Stimulated activated CD8-positive, alpha-beta memory T cell treated with anti-CD3 and anti-CD28 coated beads, Interleukin-7, amount 100 ng/mL, for 1 hour (primary cell): Measurements from ENCODE around the gene ACAD9.
A peak's percentile ranks its signal among the peaks of the same experiment; 100 is the strongest.
"Not testable (repeated sequence)": the region's sequence is repeated elsewhere in the genome, so short reads cannot be mapped to it uniquely, and the experiment has no call there.

Source experiments
- DNase-seq, 2 donors: peaks; one replicate each; pipeline ENCODE4 v3.0.0-alpha.2; 2020; ENCODE audit warnings: low read depth in 2 of 2

ACAD9 gene

DNA sequence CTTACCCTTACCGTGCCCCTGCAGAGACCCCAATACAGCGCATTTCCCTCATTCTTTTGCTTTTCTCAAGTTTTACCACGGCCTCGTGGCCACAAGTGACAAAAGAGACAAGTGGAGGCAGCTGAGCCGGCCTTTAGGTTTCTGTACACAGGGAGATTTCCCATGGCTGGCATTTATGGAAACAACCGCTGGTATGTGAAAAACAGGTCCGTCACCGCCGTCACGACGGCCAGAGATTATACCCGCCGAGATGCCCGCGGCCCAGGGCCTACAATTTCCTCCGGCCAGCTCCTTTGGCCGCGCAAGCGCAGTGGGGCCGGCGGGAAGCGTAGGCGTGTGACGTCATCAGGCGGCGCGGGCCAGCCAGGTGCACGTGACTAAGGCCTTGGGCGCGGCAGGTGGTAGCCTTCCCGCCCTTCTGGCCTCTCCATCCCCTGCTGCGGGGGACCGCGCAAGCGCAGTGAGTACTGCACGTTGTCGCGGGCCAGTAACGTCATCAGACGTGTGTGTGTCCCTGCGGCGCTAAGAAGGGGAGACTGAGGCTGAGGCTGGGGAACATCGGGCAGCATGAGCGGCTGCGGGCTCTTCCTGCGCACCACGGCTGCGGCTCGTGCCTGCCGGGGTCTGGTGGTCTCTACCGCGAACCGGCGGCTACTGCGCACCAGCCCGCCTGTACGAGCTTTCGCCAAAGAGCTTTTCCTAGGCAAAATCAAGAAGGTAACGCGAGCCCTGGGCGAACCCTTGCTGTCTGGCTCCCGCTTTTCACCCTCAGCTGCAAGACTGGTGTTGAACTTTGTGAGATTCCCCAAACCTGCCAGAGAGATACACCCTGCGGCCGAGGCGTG lies at the start of gene ACAD9:
TSS of gene ACAD9 (plus strand) at position 496 of the 845 bp plus-strand sequence. CDS start at position 568, 72 bp downstream.
- peak; percentile 92 to 97 for DNase-seq

DNA sequence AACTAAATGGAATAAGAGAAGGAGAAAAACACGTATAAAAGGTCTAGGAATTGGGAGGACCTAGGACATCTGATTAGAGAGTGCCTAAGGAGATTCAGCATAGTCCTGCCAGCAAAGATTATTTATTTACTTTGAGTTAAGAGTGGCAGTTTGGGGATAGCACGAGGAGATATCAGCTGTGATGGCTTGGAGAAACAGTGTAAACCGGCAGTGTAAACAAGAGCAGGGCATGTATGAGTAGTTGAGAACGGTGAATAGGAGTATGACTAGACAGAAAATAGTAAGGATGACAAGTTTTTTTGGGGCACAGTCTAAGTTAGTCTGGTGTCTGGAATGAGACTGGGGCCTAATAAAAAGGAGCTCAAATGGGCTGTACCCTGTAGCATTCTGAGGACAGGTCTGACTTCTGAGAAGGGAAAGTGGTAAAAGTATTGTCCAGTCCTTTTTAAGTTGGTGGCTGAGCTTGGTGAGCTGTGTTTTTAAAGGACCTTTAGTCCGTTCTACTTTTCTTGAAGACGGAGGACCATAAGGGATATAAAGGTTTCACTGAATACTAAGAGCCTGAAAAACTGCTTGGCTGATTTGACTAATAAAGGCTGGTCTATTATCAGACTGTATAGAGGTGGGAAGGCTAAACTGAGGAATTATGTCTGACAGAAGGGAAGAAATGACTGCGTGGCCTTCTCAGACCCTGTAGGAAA lies 49.3 kb upstream of the ACAD9 start:
- DNase-seq: not testable (repeated sequence)

DNA sequence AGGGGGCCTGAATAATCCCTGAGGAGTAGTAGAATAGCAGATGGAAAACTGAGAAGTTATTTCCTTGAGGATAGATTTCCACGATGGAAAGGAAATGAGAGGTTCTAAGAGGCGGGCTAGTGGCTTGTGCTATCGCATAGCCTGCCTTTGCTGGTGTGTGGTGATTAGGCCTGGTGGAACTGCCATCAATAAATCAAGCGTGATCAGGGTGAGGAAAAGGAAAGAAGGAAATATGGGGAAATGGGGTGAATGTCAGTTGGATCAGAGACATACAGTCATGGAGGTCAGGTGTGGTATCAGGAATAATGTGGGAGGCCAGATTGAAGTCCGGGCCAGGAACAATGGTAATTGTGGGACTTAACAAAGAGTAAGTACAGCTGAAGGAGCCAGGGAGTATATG lies 48.7 kb upstream of the ACAD9 start:
- not testable (repeated sequence) for DNase-seq

DNA sequence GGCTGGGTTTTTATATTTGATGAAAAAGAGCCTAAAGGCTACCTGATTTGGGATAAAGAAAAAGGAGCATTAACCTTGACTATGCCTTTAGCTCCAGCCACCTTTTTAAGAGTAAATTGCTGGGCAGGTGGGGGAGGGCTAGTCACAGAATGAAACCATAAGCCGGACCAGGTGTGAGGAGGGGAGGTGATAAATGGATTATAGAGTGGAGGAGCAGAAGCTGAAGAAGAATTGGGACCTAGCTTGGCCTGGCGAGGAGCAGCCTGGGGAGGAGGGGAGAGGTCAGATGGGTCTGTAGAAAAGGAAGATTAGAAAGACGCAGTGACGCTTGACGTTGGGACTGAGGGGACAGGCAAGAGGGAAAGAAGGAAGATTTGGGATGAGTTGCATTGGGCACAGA lies 46.4 kb upstream of the ACAD9 start:
- not testable (repeated sequence) for DNase-seq

DNA sequence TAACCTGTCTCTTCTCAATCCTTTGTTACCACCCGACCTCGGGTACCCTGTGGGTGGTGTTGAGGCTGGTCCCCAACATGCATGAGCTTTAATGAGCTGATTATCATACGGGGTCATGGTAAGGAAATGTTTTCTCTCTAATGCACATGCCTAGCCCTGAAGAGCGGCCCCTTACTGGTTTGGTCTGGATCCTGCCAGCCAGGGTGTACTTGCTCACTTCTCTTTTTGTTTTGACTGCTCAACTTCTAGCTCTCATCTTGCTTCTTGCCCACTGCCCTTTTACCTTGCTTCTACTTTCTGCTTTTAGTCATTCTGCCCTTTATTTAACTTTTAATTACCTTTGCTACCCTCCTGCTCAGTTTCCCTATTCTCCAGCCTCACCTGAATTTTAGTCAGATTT lies 44.3 kb upstream of the ACAD9 start:
- DNase-seq: no peak

DNA sequence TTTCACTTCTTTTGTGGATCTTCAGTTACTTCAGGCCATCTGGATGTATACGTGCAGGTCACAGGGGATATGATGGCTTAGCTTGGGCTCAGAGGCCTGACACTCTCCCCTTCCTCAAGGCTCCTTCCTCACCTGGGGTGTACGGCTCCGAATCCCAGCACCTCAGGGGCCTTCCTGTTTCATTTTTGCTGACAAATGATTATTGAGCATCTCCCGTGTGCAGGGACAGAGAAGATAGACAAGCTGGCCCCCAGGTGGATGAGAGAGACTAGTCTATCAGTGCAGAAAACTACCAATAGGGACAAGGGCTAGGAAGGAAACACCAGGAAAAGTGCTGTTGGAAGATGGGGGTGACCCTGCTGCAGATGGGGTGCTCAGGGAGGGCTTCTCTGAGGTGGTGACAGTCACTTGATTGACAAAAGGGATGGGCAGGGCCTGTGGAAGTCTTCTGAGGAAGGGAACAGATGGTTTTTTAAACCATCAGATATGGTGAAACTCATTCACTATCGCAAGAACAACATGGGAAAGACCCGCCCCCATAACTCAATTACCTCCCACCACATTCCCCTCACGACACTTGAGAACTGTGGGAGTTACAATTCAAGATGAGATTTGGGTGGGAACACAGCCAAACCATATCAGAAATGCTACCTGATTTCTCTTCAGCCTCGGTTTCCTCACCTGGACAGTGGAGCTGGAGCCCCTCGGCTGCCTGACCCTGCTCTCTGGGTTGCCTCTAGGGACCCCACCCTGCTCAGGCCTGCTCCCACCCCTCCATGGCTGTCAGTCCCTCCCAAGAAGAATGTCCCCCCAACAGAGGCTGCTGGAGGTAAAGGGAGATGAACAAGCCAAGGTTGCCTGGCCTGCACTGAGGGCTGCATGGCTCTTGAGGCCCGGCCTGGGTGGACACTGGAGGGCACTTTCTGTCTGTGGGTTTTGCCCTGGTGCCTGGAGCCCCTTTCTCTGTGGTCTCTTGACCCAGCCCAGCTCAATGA lies 37.2 kb upstream of the ACAD9 start:
- no peak for DNase-seq

DNA sequence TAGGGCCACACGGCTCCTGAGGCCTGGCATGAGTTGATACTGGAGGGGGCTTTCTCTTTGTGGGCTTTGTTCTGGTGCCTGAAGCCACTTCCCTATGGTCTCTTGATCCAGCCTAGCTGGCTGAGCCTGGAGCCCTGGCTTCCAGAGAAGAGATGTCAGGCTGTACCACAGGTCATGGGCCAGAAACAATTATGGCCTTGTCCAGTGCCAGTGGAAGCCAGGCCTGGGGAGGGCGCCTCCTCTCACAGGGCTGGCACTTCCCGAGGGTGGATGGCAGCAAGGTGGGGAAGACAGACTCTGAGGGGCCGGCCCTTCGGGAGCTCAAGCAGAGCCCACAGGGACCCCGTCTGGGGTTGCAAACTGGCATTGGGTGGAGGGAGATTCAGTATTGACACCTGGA lies 34.9 kb upstream of the ACAD9 start:
- DNase-seq: no peak

DNA sequence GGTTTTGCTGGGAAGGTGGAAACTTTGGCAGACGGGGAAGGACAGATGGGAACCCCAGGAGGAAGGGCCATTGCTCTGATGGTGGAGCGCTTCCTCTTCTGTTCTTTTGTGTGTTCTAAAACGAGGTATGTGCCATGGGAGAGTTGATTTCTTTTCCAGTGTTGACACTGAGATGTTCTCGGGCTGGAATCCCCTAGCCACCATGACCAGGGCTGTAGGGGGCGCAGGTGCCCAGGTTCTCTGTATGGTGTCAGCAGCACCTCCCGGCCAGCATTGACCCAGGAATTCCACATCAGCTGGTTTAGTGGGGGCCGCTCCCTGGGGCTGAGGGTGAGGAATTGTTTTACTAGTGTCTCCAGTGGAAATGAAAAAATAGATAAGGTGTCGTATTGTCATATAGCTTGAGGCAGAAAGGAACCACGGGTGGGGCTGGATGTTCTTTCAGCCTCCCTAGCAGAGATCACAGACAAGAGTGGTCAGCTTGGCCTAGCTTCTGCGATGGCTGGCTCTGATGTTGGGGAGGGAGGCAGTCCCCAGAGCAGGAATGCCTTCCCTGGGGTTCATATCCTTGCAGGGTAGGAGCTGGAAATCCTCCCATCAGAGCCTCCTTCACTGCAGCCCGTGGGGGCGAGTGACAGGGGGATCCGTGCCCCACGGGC lies 34.2 kb upstream of the ACAD9 start:
- DNase-seq: no peak

DNA sequence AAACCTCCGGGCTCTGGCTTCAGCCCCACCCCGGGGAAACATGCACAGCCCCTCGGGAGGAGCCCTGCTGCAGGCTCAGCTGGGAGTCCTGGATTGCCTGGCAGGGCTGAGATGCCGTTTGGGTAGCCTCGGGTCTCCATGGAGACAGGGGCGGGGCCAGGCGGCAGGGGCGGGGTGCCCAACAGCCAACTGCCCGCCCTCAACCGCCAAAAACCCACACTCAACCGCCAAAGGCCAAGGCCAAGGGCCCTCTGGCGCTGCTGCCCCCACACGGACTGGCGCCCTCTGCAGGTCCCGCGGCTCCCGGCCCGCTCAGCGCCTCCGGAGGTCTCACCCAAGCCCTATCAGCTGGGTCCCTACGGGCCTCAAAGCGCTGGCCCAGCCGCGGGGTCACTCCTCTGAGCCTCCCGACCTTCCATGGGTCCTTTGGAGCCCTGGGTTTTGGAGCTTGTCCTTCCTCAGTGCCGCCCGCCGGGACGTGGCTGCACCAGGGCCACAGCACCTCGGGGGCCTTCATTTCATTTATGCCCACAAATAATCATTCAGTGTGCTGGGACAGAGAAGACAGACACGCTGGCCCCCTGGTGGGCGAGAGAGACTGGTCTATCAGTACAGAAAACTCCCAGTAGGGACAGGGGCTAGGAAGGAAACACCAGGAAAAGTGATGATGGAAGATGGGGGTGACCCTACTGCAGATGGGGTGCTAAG lies 33.5 kb upstream of the ACAD9 start:
- peak; percentile 47 to 52 for DNase-seq

DNA sequence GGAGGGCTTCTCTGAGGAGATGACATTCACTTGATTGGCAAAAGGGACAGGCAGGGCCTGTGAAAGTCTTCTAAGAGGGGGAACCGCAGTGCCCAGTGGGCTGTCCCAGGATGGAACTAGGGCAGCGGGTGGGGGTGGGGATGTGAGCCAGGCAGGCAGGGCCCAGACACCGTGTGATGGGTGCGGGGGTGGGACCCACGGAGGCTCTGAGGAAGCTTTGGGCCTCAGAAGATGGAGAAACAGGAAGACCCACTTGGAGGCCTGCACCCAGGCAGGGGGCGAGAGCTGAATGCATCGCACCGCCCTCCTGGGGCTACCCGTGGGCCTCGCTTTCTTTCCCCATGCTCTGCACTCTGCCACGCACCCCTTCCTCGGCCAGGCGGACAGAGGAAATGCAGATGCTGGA lies 32.9 kb upstream of the ACAD9 start:
- DNase-seq: no peak

DNA sequence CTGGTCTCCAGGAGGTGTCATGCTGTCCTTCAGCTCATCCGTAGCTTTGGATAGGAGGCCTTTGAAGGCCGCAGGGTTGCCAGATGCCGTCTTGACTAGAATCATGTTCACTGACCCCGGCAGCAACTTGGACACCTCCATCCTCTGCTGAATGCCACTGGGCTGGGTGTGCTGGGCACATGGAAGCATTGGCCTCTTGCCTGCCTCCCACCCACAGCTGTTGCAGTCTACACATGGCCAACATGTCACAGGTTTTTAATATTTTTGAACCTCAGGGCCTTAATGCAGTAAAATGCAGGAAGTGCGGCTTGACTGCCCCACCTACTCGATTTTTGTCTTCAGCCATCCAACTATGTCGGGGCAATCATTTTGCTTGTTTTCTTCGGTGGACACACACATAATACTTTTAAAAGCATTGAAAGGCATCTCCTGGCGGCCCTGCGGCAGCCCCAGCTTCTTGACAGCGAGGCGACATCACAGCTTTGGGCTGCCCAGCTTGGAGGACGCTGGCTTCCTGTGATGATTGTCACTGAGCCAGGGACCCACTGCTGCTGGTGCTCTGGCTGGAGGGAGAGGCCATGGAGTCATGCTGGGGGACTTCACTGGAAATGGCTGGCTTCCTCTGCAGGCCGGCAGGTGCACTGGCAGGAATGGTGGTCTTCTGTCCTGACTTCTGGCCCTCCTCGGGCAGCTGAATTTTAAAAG lies 31.6 kb upstream of the ACAD9 start:
- no peak for DNase-seq

DNA sequence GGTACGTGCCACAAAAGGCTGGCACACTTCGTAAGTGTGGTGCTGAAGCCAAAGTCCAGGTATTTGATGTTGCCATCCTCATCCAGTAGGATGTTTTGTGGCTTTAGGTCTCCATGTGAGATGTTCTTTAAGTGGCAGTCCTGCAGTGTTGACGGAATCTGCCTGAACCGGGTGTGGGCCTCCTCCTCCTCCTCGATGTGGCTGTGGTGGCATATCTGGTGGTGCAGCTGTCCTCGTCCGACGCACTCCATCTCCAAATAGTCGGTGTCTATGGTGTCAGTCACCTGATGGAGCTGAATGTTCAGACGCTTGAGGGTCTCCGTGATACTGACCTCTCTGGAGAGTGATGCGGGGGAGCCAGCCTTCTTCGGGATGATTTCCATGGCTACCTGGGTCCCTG lies 30.5 kb upstream of the ACAD9 start:
- no peak for DNase-seq

DNA sequence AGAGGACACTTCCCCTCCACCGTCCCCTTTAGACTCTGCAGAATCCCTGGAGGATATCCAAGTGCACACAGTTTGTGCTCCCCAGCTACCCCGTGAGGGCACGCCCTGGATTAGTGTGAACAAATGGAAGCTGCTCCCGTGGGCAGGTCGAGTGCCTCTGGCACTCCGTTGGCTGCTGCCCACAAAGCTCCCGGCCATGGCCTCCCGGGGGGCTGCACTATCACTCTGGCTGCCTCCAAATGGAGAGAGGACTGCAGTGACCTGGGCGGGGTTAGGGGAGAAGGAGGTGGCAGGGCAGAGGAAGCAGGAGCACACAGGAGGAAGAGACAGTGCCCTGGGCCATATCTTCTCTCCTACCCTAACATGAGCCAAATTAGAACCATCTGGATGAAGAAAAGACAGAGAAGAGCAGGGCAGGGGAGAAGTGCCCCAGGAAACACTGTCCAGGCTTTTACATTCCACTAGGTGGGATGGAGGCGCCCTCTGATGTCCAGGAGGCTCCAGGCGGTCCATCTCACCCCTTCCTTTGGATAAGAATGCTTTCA lies 29.4 kb upstream of the ACAD9 start:
- no peak for DNase-seq

DNA sequence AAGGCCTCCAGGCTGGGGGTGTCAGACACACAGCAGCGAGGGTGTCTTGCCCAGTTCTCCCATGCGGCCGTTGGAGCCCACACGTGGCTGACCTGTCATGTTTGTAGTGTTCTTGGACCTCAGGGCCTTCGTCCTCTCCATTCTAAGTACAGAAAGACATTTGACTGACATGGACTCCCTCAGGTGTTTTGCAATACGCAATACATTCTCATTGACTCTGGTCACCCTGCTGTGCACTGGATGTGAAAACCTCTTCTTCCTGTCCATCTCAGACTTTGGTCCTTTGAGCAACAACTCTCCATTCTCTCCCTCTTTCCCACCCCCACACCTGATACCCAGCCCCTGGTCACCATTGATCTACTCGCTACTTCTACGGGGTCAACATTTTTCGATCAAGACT lies 28.9 kb upstream of the ACAD9 start:
- DNase-seq: no peak

DNA sequence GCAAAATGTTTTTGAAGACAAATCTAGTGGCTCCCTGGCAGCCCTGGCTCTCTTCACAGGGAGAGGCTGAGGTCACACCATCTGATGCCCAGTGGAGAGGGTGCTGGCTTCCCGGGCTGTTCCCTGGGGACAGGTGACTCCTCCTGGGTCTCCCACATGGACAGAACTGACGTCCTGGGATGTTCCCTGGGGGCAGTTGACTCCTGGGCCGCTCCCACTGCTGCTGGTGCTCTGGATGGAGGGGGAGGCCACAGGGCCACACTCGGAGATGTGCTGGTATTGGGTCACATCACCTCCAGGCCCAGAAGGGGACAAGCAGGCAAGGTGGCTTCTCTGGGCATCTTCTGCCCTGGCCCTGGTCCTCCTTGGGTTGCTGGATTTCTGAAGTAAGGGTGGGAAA lies 27.8 kb upstream of the ACAD9 start:
- no peak for DNase-seq

DNA sequence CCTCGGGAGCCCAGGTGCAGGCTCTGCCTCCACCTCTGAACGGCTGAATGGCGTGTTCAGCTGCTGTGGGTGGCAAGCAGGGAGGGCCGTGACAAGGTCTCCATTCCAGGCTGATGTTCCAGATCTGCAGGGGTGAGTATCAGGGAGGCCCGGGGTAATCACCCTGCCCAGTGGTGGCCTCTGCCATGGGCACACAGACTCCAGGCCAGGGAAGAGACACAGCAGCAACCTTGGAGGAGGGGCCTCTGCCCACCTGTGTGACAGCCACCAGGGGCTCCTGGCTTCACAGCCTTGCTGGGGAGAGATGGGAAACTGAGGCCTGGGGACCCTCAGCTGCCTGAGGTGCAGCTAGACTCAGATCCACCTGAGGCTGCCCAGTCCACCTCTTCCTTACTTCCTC lies 25.6 kb upstream of the ACAD9 start:
- no peak for DNase-seq

DNA sequence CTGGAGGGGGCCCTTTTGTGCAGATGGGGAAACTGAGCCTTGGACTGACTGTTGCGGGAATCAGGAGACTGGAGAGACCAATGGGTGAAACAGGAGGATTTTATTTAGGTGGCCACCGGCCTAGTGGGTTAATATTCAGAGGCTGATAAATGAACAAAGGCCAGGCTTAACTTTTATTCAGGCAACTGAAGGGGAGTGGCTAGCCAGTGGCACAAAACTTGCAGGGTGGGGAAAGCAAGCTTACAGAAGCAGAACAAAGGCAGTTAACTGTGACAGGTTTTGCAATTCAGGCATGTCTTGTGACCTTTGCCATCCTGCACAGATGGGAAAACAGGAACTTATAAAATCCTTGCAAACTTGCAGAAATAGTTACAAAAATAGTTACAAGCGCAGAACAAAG lies 24.9 kb upstream of the ACAD9 start:
- DNase-seq: no peak

DNA sequence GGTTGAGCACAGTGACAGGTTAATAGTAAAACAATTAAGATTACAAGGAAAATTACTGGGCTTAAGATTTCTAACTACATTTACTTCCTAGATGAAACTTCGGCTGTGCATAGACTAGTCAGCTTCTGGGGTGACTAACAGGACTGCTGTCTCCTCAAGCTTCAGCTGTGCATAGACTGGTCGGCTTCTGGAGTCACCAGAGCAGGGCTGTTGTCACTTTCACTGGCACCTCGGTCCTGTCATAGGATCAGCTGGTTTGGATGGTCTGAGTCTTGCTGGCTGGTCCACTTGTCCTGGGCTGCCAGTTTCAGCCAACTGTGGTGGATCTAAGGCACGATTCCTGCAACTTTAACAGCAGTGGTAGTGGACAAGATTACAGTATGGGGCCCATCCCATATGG lies 23.9 kb upstream of the ACAD9 start:
- DNase-seq: no peak

DNA sequence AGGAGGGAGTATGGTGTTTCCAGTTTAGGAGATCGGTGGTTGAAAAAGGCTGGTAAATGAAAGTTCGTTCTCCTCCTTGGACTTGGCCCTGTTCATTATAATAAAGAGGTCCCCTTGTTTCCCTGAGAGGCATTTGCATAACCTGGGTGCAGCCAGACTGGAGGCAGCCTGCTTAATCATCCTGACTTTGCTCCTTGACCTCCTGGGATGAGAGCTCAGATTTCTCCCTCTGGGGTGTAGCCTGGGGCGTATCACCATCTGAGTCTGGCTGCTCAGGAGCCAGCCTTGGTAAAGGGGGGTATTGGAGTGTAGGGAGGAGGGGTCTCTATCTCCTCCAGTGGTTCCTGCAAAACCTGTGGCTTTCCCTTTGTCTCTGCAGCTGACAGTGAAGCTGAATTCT lies 21.3 kb upstream of the ACAD9 start:
- DNase-seq: no peak

DNA sequence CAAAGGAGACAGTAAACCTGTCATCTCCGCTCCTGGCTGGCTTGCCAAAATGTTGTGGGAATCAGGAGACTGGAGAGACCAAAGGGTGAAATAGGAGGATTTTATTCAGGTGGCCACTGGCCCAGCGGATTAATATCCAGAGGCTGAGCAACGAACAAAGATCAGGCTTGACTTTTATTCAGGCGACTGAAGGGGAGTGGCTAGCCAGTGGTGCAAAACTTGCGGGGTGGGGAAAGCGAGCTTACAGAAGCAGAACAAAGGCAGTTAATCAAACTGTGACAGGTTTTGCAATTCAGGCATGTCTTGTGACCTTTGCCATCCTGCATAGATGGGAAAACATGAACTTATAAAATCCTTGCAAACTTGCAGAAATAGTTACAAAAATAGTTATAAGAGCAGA lies 19.8 kb upstream of the ACAD9 start:
- DNase-seq: no peak
